ENCODE results near the gene APBA2. TPM values are rescaled to one million over a fixed set of nuclear protein-coding genes. Genes with fewer than 3 reads are reported as not detected.

The APBA2 gene
- total and polyA plus RNA-seq, 2 of the 13 experiments (the other 11 are each of a cell fraction or from before 2014, with no cell fraction given) = 0.62 to 2.3 TPM

DNA sequence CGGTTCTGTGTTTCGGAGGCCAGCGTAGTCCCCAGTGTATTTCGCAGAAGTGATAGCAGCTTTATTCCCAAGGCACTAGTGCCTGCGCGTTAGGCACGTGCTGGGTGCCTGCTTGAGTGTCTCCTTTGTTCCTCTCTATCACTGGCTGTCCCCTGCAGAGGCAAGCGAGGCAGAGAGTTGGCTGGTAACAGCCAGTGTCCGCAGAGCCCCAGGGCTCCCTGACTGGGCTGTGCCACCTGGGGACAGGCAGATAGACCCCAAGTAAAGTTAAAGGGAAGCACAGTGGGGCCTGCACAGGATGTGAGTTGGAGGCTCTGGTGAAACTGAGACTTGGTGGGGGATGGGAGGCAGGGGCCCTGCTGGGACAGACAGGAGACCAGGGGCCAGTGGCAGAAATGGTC, 50.7 kb downstream of the APBA2 start:
- POLR2A ChIA-PET = no interaction called here
- Histone ChIP-seq H3K9me3 (ENCODE audit: low read length) (no peaks in the 10 kb centered on the region), H3K4me2 (ENCODE audit: low read depth, low read length) (no peak overlapping the region), H3K27me3 (ENCODE audit: control insufficient read depth in 1 of 2, insufficient read depth in 2 of 2, low read length in 2 of 2) (no peaks in the 10 kb centered on the region; a peak in 1 of 5 replicates), H3K36me3 (replicated peaks in 1 of 2; ENCODE audit: control insufficient read depth in 1 of 2, insufficient read depth in 2 of 2, low read length in 2 of 2) (no peaks in the 10 kb centered on the region), H3K4me3 (replicated peaks in 1 of 3; ENCODE audit: insufficient read depth in 1 of 3, low read depth in 2 of 3, low read length in 3 of 3) (no peak overlapping the region), H3K27ac (ENCODE audit: extremely low read length, insufficient read depth, low read length) (no peak overlapping the region), H3K4me1 (ENCODE audit: insufficient read depth, low read length) (peaks cover 8% of the 10 kb centered on the region; the same call in 1 of the 2 replicates), H3K9ac (ENCODE audit: insufficient read depth, low read depth, low read length) (no peak overlapping the region), H4K20me1 (ENCODE audit: insufficient read depth, low read length) (no peaks in the 10 kb centered on the region; the same call in 1 of the 2 replicates), H2AFZ (ENCODE audit: low read length) (no peak overlapping the region), H3K79me2 (ENCODE audit: insufficient read depth, low read length) (no peaks in the 10 kb centered on the region)
- intact Hi-C loops (cut with micrococcal nuclease; ENCODE audit: unreplicated experiment) (no loop called here), in situ Hi-C loops (cut with HindIII; ENCODE audit: extremely low pct_ligation_motif_present, low pct_unique_long_range_greater_than_20kb) (no loop called here)
- DNase-seq (ENCODE audit: low spot score) = no peak
- no peak for TF ChIP-seq EP300 (IDR thresholded peaks at IDR 0.05; ENCODE audit: low read depth in 2 of 2, low read length in 2 of 2)
- no peak for TF ChIP-seq EP300 (CRISPR knock-in tag; IDR thresholded peaks at IDR 0.05; ENCODE audit: borderline replicate concordance)
- no peak for TF ChIP-seq ISL2 (CRISPR knock-in tag; IDR thresholded peaks at IDR 0.05)
- TF ChIP-seq JUND (CRISPR knock-in tag; IDR thresholded peaks at IDR 0.05) = no peak
- no peak for TF ChIP-seq ELF1 (CRISPR knock-in tag; IDR thresholded peaks at IDR 0.05)
- TF ChIP-seq PITX1 (CRISPR knock-in tag; IDR thresholded peaks at IDR 0.05) = no peak
- no peak for TF ChIP-seq GPN1 (CRISPR knock-in tag; IDR thresholded peaks at IDR 0.05; ENCODE audit: borderline replicate concordance)
- TF ChIP-seq, protein P1, sequence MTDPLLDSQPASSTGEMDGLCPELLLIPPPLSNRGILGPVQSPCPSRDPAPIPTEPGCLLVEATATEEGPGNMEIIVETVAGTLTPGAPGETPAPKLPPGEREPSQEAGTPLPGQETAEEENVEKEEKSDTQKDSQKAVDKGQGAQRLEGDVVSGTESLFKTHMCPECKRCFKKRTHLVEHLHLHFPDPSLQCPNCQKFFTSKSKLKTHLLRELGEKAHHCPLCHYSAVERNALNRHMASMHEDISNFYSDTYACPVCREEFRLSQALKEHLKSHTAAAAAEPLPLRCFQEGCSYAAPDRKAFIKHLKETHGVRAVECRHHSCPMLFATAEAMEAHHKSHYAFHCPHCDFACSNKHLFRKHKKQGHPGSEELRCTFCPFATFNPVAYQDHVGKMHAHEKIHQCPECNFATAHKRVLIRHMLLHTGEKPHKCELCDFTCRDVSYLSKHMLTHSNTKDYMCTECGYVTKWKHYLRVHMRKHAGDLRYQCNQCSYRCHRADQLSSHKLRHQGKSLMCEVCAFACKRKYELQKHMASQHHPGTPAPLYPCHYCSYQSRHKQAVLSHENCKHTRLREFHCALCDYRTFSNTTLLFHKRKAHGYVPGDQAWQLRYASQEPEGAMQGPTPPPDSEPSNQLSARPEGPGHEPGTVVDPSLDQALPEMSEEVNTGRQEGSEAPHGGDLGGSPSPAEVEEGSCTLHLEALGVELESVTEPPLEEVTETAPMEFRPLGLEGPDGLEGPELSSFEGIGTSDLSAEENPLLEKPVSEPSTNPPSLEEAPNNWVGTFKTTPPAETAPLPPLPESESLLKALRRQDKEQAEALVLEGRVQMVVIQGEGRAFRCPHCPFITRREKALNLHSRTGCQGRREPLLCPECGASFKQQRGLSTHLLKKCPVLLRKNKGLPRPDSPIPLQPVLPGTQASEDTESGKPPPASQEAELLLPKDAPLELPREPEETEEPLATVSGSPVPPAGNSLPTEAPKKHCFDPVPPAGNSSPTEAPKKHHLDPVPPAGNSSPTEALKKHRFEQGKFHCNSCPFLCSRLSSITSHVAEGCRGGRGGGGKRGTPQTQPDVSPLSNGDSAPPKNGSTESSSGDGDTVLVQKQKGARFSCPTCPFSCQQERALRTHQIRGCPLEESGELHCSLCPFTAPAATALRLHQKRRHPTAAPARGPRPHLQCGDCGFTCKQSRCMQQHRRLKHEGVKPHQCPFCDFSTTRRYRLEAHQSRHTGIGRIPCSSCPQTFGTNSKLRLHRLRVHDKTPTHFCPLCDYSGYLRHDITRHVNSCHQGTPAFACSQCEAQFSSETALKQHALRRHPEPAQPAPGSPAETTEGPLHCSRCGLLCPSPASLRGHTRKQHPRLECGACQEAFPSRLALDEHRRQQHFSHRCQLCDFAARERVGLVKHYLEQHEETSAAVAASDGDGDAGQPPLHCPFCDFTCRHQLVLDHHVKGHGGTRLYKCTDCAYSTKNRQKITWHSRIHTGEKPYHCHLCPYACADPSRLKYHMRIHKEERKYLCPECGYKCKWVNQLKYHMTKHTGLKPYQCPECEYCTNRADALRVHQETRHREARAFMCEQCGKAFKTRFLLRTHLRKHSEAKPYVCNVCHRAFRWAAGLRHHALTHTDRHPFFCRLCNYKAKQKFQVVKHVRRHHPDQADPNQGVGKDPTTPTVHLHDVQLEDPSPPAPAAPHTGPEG (CRISPR knock-in tag; IDR thresholded peaks at IDR 0.05) = no peak
- no peak for TF ChIP-seq GZF1 (CRISPR knock-in tag; IDR thresholded peaks at IDR 0.05)
- TF ChIP-seq ZNF562 (CRISPR knock-in tag; IDR thresholded peaks at IDR 0.05; ENCODE audit: borderline replicate concordance) = no peak
- no peak for TF ChIP-seq ZNF660 (CRISPR knock-in tag; IDR thresholded peaks at IDR 0.05; ENCODE audit: borderline replicate concordance, low read depth)
- no peak for TF ChIP-seq MAFG (CRISPR knock-in tag; IDR thresholded peaks at IDR 0.05)
- TF ChIP-seq ZNF558 (CRISPR knock-in tag; IDR thresholded peaks at IDR 0.05; ENCODE audit: borderline replicate concordance) = no peak
- FAIRE-seq = no peak
- no peak for ATAC-seq
- no TSS peak for BruUV-seq (replicated peaks)
- 80% methylated on average over 7 of the region's 9 CpGs for WGBS (ENCODE audit: low lambda C conversion rate)
- CTCF ChIA-PET (ENCODE audit: low intra/inter-chr PET ratio, low total read pairs) = no interaction called here

Measured in HepG2 (cell line).